ENCODE measurements around the gene MAN1B1.
A peak's percentile ranks its signal among the peaks of the same experiment; 100 is the strongest.
"Not testable (repeated sequence)": the region's sequence is repeated elsewhere in the genome, so short reads cannot be mapped to it uniquely, and the experiment has no call there.

Gene MAN1B1

DNA sequence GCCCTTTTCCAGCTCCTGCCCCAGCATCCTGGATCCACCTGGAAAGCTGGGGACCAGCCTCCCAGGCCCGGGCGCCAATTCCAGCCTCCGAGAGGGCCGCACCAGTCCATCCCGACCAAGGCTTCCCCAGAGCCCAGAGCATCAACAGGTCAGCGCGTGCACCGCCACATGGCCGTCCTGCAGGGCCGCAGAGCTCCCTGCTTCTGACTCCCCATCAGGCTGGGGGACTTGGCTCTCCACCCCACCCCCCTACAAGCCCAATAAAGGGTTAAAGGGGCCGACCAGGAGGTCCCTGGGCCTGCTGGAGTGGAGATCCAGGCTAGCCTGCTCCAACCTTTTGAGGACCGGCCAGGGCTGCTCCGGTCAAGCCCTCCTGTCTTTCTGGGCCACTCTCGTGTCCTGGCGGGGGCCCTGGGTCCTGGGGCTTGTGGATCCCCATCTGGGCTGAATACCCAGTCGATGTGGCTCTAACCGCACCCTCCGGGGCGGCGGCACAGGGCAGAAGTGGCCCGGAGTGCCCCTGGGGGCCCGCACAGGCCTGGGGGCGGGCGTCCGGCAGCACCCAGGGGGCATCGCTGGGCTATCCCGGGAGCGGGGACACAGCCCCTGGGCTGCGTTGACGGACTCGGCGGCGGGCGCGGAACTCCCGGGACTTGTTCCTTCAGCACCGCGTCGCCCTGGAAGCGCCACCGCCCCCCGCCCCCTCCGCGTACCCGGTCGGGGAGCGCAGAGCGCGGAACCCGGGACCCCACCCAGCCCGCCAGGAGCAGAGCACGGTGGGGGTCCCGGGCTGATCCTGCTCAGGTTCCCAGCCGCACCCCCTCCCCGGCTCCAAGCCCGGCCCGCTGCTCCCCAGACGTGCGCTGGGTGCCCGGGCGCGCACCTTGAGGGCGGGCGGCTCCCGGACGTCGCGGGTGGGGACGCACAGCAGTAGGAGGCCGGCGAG lies 33.5 kb upstream of the MAN1B1 start:
- DNase-seq (ENCODE audit: low read depth) = no peak

DNA sequence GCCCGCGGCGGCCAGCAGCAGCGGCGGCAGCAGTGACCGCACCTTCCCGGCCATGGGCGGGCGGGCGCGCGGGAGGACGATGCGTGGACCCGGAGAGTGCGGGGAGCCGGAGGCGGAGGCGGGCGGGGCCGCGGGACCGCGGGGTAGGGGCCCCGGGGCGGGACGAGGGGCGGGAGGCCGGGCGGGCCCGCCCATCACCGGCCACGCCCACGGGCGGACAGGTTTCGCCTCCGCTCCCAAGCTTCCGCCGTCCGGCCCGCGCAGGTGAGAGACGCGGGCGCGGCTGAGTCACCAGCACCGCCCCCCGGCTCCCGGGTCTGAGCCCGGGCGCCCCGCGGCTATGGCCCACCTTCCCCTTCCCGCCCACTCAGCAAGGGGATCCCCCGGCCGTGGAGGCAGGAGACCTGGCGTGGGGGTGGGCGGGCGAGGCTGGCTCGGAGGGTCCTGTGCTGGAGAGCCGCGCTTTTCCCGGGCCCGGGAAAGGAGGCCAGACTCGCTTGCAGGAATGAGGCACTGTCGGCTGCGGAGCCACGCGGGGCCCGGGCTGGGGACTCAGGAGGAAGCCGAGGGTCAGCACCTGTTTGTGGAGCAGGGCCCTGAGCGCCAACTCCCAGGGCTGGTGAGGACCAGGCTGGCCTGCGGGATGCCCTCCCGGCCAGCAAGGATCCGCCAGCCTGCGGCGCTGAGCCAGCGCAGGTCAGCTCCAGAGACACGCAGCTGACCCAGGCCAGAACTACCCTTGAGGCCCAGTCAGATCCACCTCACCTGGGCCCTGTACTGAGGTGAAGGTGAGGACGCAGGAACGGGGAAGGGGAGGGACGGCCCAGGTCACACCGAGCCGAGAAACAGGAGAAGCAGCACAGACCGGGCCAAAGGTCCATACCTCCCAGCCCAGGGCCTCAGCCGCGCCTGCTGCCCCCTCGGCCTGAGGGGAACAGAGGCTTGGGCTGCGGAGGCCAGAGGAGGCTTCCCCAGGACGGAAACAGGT lies 32.5 kb upstream of the MAN1B1 start, which contains the start of gene ENTPD2:
Gene ENTPD2 (minus strand): TSS at position 118 of the 988 bp plus-strand sequence. CDS start 64 bp downstream, at position 54.
- DNase-seq (ENCODE audit: low read depth) = peak; percentile 33

DNA sequence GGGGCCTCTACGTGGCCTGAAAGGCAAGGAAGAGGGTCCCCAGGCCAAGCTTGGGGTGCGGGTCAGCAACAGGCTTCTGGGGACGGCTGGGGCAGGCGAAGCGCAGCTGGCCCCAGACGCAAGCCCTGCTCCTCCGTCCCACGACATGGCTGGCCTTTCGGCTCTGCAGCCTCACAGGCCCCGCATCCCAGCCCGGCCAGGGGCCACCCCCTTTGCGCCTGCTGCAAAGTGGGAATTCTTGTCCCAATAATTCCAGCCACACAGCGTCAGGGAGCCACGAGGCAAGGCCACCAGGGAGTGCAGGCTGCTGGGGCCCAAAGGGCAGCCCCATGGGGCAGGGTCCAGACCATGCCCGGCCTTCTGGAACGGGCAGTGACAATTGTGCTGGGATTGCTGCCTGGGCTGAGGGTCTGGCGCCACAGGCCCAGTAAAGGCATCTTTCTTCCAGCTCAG lies 31.8 kb upstream of the MAN1B1 start:
- DNase-seq (ENCODE audit: low read depth) = no peak

- DNase-seq (ENCODE audit: low read depth) = no peak
Observed at GRCh38 chr9:137055385-137056364, 31.1 kb upstream of the MAN1B1 start.

- DNase-seq (ENCODE audit: low read depth) = no peak
Observed at GRCh38 chr9:137056739-137057415, 29.9 kb upstream of the MAN1B1 start.

GRCh38 chr9:137057545-137057944 lies 29.2 kb upstream of the MAN1B1 start:
- DNase-seq (ENCODE audit: low read depth) = no peak

DNA sequence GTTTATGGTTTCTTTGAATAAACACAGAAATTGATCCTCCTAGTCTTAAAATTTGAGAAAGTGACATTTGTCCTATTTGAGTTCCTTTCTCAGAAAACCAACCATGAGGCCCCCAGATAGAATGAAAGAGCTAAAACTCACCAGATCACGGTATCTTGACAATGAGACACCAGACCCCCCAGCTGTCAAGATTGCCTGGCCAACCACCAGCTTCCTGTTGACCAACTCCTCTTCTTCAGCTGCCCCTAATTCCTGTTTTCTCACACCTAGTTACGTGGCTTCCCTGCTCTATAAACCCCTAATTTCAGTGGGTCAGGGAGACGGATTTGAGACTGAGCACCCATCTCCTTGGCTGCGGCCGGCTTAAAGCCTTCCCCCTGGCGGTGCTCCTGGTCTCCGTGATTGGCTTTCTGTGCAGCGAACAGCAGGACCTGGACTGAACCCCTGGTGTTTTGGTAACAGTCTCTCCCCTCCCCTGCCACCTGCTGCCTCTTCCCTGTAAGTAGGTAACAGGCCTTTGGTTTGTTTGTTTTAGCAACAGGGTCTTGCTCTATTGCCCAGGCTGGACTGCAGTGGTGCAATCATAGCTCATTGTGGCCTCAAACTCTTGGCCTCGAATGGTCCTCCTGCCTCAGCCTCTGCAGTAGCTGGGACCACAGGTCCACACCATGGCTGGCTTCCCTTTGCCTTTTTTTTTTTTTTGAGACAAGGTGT lies 28.1 kb upstream of the MAN1B1 start:
- DNase-seq (ENCODE audit: low read depth) = no peak

- DNase-seq (ENCODE audit: low read depth) = no peak
Observed at GRCh38 chr9:137062384-137062783, 24.4 kb upstream of the MAN1B1 start.

- not testable (repeated sequence) for DNase-seq (ENCODE audit: low read depth)
Observed at GRCh38 chr9:137062798-137063197, 24.0 kb upstream of the MAN1B1 start.

DNA sequence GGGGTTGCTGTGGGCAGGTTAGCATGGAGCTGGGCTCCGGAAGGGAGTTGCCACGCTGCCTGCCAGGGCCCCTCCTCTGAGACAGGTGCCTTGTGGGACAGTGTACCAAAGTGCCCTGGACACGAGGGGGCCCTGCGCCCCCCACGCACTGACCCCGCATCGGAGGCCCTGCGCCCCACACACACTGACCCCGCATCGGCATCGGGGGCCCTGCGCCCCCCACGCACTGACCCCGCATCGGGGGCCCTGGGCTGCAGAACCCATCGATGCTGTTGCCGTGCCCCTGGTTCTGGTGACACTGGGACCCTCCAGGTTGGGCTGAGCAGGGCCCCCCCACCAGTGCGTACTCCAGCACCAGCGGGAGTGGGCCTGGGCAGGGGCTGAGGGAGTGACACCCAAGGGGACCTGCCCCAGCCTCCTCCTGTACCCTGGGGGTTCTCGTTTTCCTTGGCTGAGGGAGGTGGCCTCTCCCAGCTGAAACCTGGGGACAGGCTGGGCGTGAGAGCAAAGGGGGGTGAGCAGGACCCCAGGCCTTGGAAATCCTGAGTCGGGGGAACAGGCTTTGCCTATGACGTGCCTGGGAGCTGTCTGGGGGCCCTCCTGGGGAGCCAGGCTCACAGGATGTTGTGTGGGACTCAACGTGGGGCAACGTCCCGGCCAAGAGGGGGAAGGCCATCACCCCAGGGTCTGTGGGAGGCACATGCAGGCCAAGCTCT lies 23.3 kb upstream of the MAN1B1 start:
- no peak for DNase-seq (ENCODE audit: low read depth)

DNA sequence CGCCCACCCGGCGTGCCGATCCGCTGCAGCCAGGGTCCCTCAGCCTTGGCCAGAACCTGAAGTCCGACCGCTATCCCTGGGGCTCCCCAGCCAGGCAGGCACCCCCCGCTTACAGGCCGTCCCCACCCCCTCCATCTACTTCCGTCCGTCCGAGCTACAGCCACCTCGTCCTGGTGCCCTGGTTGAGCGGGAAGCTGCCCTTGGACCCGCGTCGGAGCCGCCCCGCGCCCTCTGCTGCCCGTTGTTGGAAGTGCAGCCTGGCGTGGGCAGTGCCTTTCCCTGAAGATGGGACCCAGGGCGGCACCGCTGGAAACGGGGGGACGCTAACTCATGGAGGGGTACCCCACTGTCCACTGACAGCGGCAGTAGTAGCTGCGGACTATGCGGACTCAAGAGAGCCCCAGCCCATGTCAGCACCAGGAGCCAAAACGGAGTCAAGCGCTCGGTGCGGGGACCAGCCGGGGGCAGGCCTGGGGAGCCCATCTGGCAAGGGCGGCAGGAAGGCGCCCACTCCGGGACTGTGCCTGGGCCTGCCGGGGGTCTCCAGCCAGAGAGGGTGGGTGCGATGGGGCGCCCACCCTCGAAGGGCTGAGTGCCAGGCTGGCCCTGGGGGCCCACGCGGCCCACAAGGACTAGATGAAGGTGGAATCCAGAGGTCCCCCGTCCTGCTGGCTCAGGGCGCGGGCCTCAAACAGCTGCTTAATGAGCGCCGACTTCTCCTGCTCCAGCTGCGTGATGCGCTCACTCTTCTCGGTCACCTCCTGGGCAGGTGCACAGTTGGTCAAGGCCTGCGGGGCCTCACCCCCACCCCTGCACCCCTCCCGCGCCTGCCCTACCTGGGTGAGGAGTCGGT lies 22.5 kb upstream of the MAN1B1 start:
- peak; percentile 43 for DNase-seq (ENCODE audit: low read depth)

- DNase-seq (ENCODE audit: low read depth) = no peak
Observed at GRCh38 chr9:137064880-137065164, 22.0 kb upstream of the MAN1B1 start.

GRCh38 chr9:137065336-137065967 lies 21.3 kb upstream of the MAN1B1 start:
- no peak for DNase-seq (ENCODE audit: low read depth)

DNA sequence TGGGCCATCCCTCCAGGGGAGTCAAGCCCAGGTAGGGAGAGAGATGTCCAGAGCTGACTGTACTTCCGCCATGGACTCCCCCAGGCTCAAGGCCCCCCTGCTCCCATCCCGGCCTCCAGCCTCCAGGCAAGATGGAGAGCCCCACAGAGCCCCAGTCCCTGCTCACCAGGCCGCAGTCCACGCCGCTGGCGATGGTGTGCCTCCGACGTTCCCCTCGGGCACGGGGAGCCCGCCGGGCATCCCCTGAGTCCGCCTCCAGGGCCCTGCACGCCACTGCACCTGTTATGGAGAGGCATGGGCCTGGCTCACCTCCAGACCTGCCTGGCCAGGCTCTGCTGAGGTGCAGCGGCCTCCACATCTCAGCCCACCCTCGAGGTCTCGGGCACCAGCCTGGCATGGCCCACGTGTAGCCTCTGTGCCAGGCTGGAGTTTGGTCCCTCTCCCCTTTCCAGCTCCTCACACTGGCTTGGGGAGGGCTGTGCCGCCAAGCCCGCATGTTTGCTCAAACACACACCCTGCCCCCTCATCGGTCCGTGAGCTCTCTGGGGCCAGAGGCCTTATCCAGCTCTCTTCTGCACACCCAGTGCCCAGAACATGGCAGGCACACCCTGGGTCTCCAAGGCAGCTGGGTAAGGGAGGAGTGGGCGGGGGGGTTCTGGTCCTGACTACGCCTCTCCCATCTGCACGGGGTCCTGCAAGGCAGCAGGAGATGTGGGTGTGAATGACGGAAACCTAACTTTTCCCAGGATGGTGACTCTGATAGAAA lies 20.5 kb upstream of the MAN1B1 start:
- no peak for DNase-seq (ENCODE audit: low read depth)

- DNase-seq (ENCODE audit: low read depth) = peak; percentile 71
Observed at GRCh38 chr9:137067860-137068538, 18.8 kb upstream of the MAN1B1 start.

Measured in activated T-helper 1 cell treated with Interleukin-2 at 50 U/mL for 16 hours (primary cell).